ENCODE data around the gene USP6NL.

USP6NL gene

GRCh38 chr10:11520892-11521291 lies 90.6 kb downstream of the USP6NL start:
- TF ChIP-seq POLR2A (IDR thresholded peaks at IDR 0.05; ENCODE audit: low read length), result no peak
- no peak for TF ChIP-seq GATA1 (IDR thresholded peaks at IDR 0.05; ENCODE audit: low read depth, low read length)
- DNase-seq, result no peak

- no peak for DNase-seq
- TF ChIP-seq POLR2A (IDR thresholded peaks at IDR 0.05; ENCODE audit: low read length), result no peak
- no peak for TF ChIP-seq GATA1 (IDR thresholded peaks at IDR 0.05; ENCODE audit: low read depth, low read length)
Observed at GRCh38 chr10:11517150-11517549, 94.3 kb downstream of the USP6NL start.

- no peak for TF ChIP-seq GATA1 (IDR thresholded peaks at IDR 0.05; ENCODE audit: low read depth, low read length)
- no peak for TF ChIP-seq POLR2A (IDR thresholded peaks at IDR 0.05; ENCODE audit: low read length)
- no peak for DNase-seq
Observed at GRCh38 chr10:11516431-11516746, 95.1 kb downstream of the USP6NL start.

- peak; percentile 79 to 89 for DNase-seq
- no peak for TF ChIP-seq GATA1 (IDR thresholded peaks at IDR 0.05; ENCODE audit: low read depth, low read length)
- TF ChIP-seq POLR2A (IDR thresholded peaks at IDR 0.05; ENCODE audit: low read length), result no peak
Observed at GRCh38 chr10:11515596-11516430, 95.6 kb downstream of the USP6NL start.

GRCh38 chr10:11513727-11514126 lies 97.7 kb downstream of the USP6NL start:
- DNase-seq, result no peak
- TF ChIP-seq GATA1 (IDR thresholded peaks at IDR 0.05; ENCODE audit: low read depth, low read length), result no peak
- no peak for TF ChIP-seq POLR2A (IDR thresholded peaks at IDR 0.05; ENCODE audit: low read length)

- no peak for TF ChIP-seq POLR2A (IDR thresholded peaks at IDR 0.05; ENCODE audit: low read length)
- TF ChIP-seq GATA1 (IDR thresholded peaks at IDR 0.05; ENCODE audit: low read depth, low read length), result no peak
- DNase-seq, result no peak
Observed at GRCh38 chr10:11512596-11512995, 98.9 kb downstream of the USP6NL start.

- TF ChIP-seq GATA1 (IDR thresholded peaks at IDR 0.05; ENCODE audit: low read depth, low read length), result no peak
- no peak for TF ChIP-seq POLR2A (IDR thresholded peaks at IDR 0.05; ENCODE audit: low read length)
- DNase-seq, result no peak
Observed at GRCh38 chr10:11511321-11511720, 100.1 kb downstream of the USP6NL start.

- no peak for TF ChIP-seq GATA1 (IDR thresholded peaks at IDR 0.05; ENCODE audit: low read depth, low read length)
- TF ChIP-seq POLR2A (IDR thresholded peaks at IDR 0.05; ENCODE audit: low read length), result no peak
- DNase-seq, result no peak
Observed at GRCh38 chr10:11510736-11511135, 100.7 kb downstream of the USP6NL start.

- TF ChIP-seq GATA1 (IDR thresholded peaks at IDR 0.05; ENCODE audit: low read depth, low read length) (no peak), POLR2A (IDR thresholded peaks at IDR 0.05; ENCODE audit: low read length) (no peak)
- DNase-seq, result no peak
Observed at GRCh38 chr10:11510281-11510680, 101.2 kb downstream of the USP6NL start.

GRCh38 chr10:11509036-11509435 lies 102.4 kb downstream of the USP6NL start:
- DNase-seq, result no peak
- TF ChIP-seq POLR2A (IDR thresholded peaks at IDR 0.05; ENCODE audit: low read length) (no peak), GATA1 (IDR thresholded peaks at IDR 0.05; ENCODE audit: low read depth, low read length) (no peak)

- TF ChIP-seq GATA1 (IDR thresholded peaks at IDR 0.05; ENCODE audit: low read depth, low read length) (no peak), POLR2A (IDR thresholded peaks at IDR 0.05; ENCODE audit: low read length) (no peak)
- peak in 1 of 2 experiments; percentile 25 for DNase-seq
Observed at GRCh38 chr10:11506247-11506789, 105.1 kb downstream of the USP6NL start.

GRCh38 chr10:11505639-11506038 lies 105.8 kb downstream of the USP6NL start:
- peak in 1 of 2 experiments; percentile 31 for DNase-seq

GRCh38 chr10:11504566-11505285 lies 106.7 kb downstream of the USP6NL start:
- TF ChIP-seq POLR2A (IDR thresholded peaks at IDR 0.05; ENCODE audit: low read length) (no peak), GATA1 (IDR thresholded peaks at IDR 0.05; ENCODE audit: low read depth, low read length) (no peak)

More at GRCh38 chr10:11505639-11506038, 105.8 kb downstream of the USP6NL start:
- TF ChIP-seq GATA1 (IDR thresholded peaks at IDR 0.05; ENCODE audit: low read depth, low read length), result no peak
- TF ChIP-seq POLR2A (IDR thresholded peaks at IDR 0.05; ENCODE audit: low read length), result no peak

GRCh38 chr10:11501600-11501999 lies 109.8 kb downstream of the USP6NL start:
- no peak for DNase-seq
- TF ChIP-seq POLR2A (IDR thresholded peaks at IDR 0.05; ENCODE audit: low read length) (no peak), GATA1 (IDR thresholded peaks at IDR 0.05; ENCODE audit: low read depth, low read length) (no peak)

More at GRCh38 chr10:11504566-11505285, 106.7 kb downstream of the USP6NL start:
- peak; percentile 41 to 50 for DNase-seq

Data from erythroblast (primary cell).